ENCODE results near the gene L3MBTL3.
"Not testable (repeated sequence)": the region's sequence is repeated elsewhere in the genome, so short reads cannot be mapped to it uniquely, and the experiment has no call there.

The L3MBTL3 gene

DNA sequence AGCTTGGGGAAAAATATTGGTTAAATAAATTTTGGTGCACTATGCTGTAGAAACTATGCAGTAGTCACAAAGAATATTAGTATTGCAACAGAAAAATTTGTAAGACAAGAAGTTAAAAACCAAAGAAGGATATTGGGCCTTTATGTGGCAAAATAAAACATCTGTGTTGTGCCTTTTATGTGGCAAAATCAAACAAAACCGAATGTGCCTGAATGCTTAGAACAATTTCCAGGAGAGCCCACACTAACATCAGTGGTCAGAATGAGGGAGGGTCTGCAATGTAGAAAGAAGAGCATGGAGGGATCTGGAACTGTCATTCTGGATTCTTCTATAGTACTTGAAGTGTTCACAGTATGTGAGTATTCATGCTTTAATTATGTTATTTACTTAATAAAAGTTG lies 75.2 kb downstream of the L3MBTL3 start:
- DNase-seq = no peak

DNA sequence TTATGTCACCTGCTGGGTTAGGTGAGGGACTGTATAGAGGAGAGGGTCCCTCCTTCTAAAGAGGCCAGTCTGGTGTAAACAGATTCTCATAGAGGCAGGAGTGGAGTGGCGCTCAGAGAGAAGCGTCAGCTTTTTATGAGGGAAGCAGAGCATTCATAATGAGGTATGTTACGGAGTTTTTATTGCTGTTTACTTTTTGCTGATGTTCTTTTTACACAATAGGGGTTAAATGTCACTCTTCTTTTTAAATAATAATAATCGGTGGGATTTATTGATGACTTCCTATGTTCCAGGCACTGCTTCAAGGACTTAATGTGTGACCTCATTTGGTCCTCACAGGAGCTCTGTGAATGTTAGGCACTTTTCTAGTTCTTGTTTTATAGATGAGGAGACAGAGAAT lies 79.9 kb downstream of the L3MBTL3 start:
- no peak for DNase-seq

DNA sequence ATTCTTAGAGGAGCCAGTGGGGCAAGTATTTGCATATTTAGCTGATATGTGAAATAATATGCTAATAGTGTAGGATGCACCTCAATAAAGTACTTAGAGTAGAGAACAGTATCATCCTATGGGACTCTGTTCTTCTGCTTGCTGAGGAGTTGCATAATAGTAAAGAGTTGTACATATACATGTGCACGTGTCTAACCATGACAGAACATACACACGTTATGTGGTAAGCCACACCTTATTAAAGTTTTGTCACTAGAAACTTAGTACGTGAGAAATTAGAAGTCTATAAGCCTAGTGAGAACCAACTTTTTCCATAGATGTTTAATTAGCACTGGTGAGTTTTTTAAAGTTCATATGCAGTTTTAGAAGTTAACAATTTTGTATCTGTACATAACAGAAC lies 80.7 kb downstream of the L3MBTL3 start:
- DNase-seq = no peak

DNA sequence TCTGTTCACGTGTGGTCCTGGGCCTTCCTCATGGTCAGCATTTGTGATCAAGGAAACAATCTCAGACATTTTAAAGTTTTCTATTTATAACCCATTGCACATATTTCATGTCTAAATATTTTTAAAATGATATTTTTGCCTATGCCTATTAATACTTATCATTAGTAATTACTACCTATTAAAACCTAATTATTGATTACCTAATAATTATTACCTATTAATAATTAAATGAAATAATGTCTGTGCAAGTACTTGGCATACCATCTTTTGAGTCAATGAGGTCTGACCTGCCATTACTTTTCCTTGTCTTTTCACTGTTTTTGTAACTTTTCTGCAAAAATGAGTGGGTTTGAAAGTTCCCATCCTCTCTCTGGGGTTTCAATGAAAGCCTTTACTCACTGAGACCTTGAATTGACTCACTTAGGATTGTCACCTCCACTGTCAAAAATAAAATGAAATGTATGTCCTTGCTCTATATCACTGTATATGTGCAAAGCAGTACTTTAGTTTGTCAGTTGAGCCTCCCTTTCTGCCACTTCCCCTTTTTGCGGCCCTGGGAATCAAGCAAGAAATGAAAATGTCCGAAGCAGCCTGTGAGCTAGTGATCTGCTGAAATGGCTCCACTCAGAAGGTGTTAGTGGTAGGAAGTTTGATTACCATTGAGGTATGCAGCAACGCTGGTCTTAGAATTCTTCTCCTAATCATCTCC lies 87.8 kb downstream of the L3MBTL3 start:
- DNase-seq = no peak

DNA sequence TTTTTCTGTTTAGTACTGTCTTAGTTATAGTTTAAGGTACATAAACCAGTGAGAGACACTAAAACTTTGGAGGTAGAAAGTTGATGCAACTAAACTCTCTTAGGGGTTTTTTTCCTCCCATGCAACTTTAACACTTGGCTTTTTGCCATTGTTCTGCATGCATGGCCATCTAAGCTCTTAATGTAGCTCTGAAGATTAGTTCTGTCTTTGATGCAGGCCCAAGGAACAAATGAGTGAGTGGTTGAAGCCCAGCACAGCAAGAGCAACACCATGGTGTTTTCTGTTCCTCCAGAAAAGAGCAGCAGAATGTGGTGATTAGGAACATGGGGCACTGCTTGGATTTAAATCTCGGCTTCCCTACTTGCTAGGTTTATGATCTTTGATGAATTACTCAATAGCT lies 89.3 kb downstream of the L3MBTL3 start:
- no peak for DNase-seq

DNA sequence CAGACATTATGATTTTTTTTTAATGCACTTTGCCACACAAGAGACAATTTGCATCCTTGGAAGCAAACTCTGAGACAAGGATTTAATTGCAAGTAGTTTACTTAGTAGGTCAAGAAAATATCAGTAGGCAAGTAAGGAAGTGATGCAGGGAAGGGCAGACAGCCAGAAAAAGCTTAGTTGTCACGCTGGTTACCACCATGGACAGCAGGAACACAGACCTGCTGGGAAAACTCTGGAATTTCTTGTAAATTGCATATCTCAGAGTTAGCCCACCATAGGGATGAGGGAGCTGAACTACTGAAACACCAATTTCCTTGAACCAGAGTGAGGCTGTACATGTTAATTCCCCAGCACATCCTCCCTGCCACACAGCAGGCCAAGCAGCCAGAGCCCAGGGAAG lies 92.7 kb downstream of the L3MBTL3 start:
- DNase-seq = no peak

DNA sequence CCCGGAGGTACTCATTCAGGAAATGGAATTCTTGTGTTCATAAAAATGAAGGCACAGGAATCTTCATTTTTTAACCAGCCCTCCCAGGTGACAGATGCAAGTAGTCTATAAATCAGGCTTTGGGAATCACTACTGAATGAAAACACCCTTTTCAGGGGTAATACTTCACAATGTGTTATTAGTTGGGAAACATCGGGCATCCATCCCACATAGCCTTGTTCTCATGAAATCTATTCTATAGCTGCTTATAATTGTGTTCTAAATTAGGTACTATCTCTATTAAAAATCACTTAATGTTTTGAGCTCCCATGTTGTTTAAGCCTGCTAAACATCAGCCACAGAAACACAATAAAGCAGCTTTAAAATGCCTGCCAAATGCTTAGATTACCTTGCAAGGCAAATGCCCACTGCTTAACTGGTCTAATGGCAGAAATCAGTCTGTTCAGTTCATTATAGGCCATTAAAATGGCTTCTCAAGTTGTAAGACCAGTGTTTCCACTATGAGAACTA lies 94.9 kb downstream of the L3MBTL3 start:
- DNase-seq = no peak

DNA sequence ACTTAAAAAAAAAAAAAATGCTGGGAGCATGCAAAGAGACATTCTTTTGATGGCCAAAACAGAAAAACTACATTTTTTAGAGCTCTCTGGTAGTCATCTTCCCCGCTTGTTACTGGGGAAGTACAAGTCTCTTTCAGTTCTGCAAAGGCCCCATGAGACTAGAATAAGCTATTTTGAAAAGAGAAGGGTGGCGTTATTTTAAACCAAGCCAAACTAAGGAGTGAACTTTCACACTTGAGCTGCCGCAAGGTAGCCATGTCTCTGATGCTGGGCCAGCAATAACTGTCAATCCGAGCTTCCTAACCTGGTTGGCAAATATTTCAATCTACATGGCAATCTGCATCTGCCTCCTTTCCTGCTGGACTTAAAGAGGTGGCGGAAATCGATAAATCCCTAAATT lies 96.7 kb downstream of the L3MBTL3 start:
- DNase-seq = no peak

DNA sequence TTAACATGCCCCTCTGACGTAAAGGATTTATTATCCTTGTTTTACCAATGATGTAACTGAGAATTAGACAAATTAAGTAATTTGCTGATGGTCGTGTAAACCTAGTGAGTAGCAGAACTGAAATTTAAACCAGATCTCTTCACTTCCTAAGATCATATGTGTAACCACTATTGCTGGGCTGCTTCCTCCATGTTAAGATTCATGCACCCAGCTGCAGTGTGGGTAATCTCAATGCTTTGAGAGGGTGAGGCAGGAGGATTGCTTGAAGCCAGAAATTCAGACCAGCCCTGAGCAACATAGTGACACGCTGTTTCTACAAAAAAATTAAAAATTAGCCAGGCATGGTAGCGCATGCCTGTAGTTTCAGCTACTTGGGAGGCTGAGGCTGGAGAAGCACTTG lies 97.9 kb downstream of the L3MBTL3 start:
- no peak for DNase-seq

DNA sequence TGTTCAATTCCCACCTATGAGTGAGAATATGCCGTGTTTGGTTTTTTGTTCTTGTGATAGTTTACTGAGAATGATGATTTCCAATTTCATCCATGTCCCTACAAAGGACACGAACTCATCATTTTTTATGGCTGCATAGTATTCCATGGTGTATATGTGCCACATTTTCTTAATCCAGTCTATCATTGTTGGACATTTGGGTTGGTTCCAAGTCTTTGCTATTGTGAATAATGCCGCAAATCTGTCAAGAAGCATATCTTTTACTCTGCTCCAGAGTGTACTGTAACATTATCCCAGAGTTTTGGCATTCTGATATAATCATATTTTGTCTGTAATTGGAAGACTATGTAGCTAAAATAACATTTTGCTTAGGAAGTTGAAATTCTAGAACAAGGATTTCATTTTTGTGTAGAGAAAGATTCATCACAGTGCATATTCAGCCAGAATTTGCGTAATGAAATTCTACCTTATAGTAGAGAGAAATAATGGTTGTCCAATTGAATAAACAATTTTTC lies 98.9 kb downstream of the L3MBTL3 start:
- DNase-seq = not testable (repeated sequence)

DNA sequence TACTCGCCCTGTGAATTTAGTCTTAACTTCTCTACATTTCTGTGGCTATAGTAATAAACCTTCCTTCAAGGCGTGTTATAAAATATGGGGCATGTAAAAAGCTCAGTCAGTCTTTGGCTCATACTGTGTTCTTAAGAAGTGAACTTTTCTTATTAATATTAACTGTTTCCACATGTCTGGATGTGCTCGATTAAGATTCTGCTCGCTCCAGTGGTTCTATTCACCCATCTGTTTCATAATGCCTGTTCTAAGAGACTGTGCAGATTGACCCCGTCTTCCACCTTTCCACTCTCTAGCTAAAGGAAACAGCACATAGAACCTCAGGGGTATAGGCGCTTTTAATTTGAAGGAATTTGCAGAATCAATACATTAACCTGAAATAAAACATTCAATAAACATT lies 99.9 kb downstream of the L3MBTL3 start:
- DNase-seq = no peak

DNA sequence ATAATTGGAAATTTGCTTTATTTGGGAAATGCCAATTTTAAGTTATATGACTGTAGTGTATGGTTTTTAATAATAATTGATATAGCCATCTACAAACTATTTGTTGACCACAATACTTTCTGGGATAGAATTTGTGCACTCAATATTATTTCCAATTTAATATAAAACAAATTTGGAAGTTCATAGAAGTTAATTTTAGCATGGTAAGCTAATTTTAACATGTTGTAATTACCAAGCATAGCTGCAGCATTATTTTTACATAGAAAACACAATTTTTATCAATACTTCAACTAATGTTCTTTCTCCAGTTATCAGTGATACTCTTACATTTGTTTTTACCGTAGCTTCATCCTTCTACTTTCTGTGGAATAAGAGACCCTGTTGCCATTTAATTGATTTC lies 100.8 kb downstream of the L3MBTL3 start:
- no peak for DNase-seq

DNA sequence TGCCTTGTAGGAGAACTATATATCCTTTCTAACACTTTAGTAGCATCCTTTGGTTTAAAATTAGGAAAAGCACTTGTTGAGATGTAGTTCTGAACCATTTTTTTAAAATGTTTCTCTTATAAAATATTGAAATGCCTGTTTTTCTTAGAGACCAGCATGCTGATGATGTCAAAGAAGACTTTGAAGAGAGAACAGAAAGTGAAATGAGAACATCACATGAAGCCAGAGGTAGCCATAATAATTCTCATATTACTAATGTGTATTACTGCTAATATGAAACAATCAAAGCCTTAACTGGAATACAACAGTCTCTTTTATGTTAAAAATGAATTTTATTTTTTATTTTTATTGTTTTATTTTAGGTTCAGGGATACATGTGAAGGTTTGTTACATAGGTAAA lies 102.3 kb downstream of the L3MBTL3 start:
- DNase-seq = no peak

DNA sequence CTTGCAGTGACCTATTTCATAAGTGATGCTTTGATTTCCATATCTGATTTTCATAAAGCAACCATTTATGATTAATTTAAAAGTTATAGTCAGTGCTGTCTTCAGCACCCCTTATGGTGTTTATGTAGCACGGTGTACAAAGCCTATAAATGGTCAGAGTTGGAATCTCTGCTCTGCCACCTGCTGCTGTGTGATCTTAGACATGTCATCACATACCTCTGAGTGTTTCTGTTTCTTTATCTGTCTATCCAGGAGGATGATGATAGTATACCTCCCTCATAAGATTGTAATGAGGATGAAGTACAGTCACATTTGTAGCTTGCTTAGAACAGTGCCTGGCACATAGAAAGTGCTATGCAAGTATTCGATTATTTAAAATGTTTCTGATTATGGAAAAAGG lies 103.9 kb downstream of the L3MBTL3 start:
- no peak for DNase-seq

DNA sequence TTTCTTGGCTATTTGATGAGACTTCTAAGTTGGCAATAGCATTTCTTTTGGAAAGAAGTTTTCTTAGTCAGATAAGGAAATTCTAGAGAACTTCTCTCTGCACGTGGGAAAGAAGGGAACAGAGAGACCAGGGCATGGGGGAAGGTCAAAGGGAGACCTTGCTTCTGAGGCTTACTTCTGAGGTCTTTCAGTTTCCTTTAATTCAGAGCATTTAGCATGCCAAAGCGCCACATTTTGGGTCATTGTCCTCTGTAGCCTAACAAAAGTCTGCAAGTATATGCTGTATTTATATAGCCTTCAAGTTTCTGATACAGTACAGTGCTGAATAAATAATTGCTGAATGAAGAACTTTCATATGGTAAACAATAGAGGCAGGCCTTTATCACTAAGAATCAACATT lies 108.8 kb downstream of the L3MBTL3 start:
- no peak for DNase-seq

DNA sequence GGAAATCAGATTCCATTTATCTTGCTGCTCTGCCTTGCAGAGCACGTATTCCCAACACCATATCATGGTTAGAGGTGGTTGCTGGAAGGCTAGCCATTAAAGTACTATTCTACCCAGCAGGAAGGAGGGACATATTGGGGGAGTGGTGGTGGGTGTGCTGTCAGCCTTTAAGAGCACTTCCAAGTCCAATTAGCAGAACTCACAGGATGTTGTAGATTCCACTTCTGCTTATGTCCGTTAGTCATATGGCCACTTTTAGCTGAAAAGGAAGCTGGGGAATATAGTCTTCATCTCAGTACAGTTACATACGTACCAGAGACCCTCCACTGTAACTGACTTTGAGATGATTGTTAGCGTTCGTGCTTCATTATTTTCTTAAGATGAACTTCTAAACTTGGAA lies 109.9 kb downstream of the L3MBTL3 start:
- no peak for DNase-seq

DNA sequence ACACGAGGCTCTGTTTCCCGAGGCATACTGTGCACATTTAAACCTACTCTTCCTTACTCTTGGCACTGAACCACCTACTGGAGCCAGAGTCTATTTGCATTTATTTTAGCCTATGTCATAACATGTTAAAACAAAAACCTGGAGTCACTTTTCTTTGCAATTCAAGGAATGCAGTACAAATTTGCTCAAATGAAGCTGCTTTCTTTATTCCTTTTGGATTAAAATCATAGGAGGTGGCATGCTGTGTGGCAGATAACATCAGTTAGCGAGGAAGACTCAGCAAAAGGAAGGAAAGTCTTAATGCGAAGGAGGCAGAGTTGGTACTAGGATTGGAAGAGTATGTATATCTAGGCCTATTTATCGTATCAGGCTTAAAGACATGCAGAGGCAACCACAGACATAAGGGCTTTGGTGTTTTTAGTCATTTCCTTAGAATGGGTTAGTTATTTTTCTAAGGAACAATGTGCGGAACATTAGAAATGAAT lies 111.4 kb downstream of the L3MBTL3 start:
- no peak for DNase-seq

DNA sequence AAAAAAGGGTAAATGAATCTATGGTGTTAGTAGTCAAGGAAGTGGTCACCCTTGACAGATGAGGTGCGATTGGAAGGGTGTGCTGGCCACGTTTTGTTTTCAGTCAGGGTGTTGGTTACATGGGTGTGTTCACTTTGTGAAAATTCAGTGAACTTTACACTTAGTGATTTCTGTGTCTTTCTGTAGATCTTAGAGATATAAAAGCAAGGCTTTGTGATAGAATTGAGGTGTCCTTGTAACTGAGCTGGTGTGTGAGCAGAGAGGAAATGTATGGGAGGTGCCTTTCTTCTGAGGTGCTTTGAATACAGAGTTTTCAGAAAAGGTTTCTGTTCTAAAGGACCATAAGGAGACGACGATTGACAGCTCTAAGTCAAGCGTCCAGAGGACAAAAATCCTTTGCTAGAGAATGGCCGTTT lies 113.9 kb downstream of the L3MBTL3 start:
- peak; percentile 28 for DNase-seq

DNA sequence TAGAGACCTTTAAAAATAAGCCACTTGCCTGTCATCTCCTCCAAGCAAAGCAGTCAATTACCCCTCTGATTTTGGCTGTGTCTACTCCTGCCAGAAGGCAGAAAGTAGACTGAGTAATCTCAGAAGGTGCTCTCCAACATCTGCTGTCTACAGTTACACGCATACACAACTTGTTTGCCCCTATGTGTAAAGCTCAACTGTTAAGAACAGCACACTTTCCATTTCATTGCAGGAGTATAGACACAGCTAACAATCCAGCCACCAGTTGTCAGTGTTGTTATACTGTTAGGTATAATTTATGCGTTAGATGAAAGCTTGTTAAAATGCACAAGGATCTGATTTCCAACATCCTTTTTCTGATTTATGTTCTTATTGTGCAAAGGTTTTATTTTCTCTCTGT lies 116.2 kb downstream of the L3MBTL3 start:
- DNase-seq = no peak

DNA sequence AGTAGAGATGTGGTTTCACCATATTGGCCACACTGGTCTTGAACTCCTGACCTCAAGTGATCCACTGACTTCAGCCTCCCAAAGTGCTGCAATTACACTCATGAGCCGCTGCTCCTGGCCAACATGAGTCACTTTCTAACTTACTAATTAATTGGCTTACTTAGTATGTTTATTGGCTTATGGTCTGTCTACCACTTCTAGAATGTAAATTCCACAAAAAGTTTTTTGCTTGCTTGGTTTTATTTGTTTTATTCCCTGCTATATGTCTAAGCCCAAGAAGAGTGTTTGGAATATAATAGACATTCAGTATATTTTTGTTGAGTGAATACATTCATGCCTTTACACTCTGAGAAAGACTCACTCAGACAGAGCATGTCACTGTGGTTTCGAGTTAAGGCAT lies 118.4 kb downstream of the L3MBTL3 start:
- no peak for DNase-seq

DNA sequence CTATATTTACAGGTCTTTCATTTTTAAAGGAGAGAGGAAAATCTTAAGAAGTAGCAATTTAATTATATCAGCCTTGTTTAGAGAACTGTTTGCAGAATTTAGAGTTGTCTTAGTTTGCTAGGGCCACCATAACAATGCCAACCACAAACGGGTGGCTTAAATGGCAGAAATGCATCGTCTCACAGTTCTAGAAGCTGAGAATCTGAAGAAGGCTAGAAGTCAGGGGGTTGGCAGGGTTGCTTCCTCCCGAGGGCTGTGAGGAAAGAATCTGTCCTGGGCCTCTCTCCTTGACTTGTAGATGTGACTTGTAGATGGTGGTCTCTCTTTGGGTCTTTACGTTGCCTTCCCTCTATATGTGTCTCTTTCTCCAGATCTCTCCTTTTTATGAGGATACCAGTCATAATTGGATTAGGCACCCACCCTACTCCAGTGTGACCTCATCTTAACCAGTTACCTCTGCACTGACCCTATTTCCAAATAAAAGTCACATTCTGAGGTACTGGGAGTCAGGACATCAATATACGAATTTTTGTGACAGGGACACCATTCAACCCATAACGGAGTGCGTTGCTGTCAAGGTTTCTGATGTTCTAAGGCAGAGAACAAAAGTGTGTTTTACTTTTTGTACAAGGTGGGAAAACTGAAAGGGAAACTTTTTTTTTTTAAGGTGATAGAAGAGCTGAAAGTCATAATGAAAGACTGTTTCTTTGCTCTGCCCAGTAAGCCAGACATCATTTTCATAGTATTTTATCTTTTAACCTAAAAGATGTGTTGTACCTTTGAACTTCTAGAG lies 119.9 kb downstream of the L3MBTL3 start:
- no peak for DNase-seq

DNA sequence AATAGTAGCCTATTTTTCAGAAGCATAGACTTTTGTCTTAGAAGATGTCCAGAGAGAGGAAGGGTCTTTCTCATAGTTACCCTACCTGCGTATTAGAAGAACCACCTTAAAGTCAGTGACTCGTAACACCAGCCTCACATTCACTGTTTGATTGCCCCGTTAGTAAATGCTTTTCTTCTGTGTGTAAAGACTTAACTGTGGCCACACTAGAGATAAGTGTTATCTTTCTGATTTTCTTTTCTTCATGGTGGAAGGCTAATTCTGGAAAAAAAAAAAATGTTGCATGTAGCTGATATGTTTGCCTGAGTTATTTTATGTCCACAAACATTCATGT lies 120.5 kb downstream of the L3MBTL3 start:
- no peak for DNase-seq

DNA sequence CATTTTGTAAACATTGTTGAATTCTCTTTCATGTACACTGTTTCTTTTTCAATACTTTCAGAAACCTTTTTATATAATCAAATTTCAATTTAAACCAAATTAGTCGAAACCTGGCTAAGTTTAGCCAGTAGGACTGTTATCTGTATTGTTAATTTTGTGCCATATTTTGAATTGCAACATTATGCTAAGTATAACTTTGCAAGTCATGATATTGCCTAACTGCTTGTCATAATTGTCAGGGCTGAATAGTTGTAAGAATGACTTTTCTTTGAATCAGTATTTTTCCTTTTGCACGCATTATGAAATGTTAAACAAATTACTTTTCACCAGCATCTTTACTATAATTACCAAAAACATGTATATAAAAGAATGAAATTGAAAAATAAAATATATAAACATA lies 121.7 kb downstream of the L3MBTL3 start:
- no peak for DNase-seq

DNA sequence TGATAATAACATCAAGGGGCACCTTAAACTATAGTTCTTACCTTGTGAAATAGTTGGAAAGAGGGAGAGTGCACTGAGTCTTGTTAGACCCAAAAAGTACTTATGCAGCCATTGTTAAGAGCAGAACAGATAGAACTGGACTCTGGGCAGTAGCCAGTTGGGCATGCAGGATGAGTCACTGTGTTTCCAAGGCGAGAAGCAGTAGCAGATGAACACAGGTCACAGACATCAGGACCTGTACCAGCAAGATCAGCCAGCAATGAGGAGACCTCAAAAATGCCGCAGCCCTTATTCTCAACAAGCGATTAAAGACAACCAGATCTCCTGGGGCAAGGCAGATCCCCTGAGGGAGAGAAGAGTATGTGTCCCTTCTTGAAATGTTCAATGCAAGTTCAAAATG lies 125.3 kb downstream of the L3MBTL3 start:
- no peak for DNase-seq
